Testis (tissue), 3 donors: ENCODE measurements around the gene PRKG1. TPM values are rescaled to one million over a fixed set of nuclear protein-coding genes. Genes with fewer than 3 reads are reported as not detected.
A peak's percentile ranks its signal among the peaks of the same experiment; 100 is the strongest.

Source experiments
- DNase-seq: peaks from one replicate; pipeline ENCODE4 v3.0.0-alpha.2; 2019
- H3K27ac ChIP-seq, 2 donors: fragments of 200-600 bp; sonication (generic); one replicate each; pipeline ENCODE4 v1.5.1; 2019
- H3K27me3 ChIP-seq: fragments of 200-600 bp; sonication (generic); one replicate; pipeline ENCODE4 v1.5.1; 2019
- H3K36me3 ChIP-seq: fragments of 200-600 bp; sonication (generic); one replicate; pipeline ENCODE4 v1.5.1; 2017; ENCODE audit warnings: low read depth; ENCODE audit errors: missing control alignments
- H3K4me1 ChIP-seq: fragments of 200-600 bp; sonication (generic); one replicate; pipeline ENCODE4 v1.5.1; 2019
- H3K4me3 ChIP-seq, 2 donors: fragments of 200-600 bp; sonication (generic); one replicate each; pipeline ENCODE4 v1.5.1; 2017 to 2019
- H3K9me3 ChIP-seq: fragments of 200-600 bp; sonication (generic); one replicate; pipeline ENCODE4 v1.5.1; 2017
- POLR2A ChIP-seq: fragments of 450-650 bp; IDR thresholded peaks from one replicate; pipeline ENCODE4 v1.6.1; 2017; ENCODE audit warnings: antibody characterized with exemption, mild to moderate bottlenecking, moderate library complexity
- whole genome bisulfite sequencing, 2 donors: methylation state at CpG; one replicate each; pipeline ENCODE4 v1.1.5; 2018; 5-methylcytosine and 5-hydroxymethylcytosine counted together
- intact Hi-C: fragments of 100-400 bp; cut with DNase I; formaldehyde crosslinking; loops from one replicate; pipeline ENCODE4 v1.15.1; 2023; ENCODE audit warnings: low total_unique reads
- polyA plus RNA-seq: library from polyadenylated mRNA; stranded (reverse); fragments of 350-450 nt; fragmentation: Illumina TruSeq; extraction: RNeasy Lipid Tissue Mini Kit (QIAGEN cat#74804); gene quantifications from one replicate; pipeline ENCODE4 v1.2.3, GENCODE V29; 2014; ENCODE audit warnings: low read depth, low replicate concordance; ENCODE audit not compliant: insufficient read depth
- total RNA-seq, 2 donors: library from RNA; depleted of rRNA; stranded (reverse); fragments of >200 nt; gene quantifications; one replicate each; pipeline ENCODE4 v1.2.3, GENCODE V29; 2016
- TF ChIP-seq, protein P1 (sequence below), 3 experiments: fragments of 450-650 bp in 2 of 3; fragments of 200-600 bp in 1 of 3; sonication (generic) in 1 of 3; IDR thresholded peaks; one replicate each; pipeline ENCODE4 v1.5.1; 2016 to 2019; ENCODE audit warnings: antibody characterized with exemption in 3 of 3, mild to moderate bottlenecking in 2 of 3, moderate library complexity in 1 of 3

The PRKG1 gene
- total and polyA plus RNA-seq, 3 donors from 2014 or later: 6.3 to 15.3 (median 12.5) TPM

GRCh38 chr10:52313256-52313932, 1239.1 kb downstream of the PRKG1 start:
- peak overlapping the region in 1 of 2 donors; percentile 57 for H3K4me3 ChIP-seq
- H3K27me3 ChIP-seq: no peaks in the 10 kb centered on the region
- 9% methylated on average over 26 of the region's 26 CpGs for WGBS, 2 donors
- no peak overlapping the region for H3K27ac ChIP-seq
- H3K4me1 ChIP-seq: peaks cover 10% of the 10 kb centered on the region
- H3K36me3 ChIP-seq: no peaks in the 10 kb centered on the region
- DNase-seq: no peak
- TF ChIP-seq, protein P1, sequence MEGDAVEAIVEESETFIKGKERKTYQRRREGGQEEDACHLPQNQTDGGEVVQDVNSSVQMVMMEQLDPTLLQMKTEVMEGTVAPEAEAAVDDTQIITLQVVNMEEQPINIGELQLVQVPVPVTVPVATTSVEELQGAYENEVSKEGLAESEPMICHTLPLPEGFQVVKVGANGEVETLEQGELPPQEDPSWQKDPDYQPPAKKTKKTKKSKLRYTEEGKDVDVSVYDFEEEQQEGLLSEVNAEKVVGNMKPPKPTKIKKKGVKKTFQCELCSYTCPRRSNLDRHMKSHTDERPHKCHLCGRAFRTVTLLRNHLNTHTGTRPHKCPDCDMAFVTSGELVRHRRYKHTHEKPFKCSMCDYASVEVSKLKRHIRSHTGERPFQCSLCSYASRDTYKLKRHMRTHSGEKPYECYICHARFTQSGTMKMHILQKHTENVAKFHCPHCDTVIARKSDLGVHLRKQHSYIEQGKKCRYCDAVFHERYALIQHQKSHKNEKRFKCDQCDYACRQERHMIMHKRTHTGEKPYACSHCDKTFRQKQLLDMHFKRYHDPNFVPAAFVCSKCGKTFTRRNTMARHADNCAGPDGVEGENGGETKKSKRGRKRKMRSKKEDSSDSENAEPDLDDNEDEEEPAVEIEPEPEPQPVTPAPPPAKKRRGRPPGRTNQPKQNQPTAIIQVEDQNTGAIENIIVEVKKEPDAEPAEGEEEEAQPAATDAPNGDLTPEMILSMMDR (IDR thresholded peaks at IDR 0.05): no peak
- no peak for TF ChIP-seq POLR2A
- no peaks in the 10 kb centered on the region for H3K9me3 ChIP-seq
- intact Hi-C loops: loop anchor here (10.0 kb wide), 1 partner anchor 171 kb away; no protein-coding TSS in a partner anchor

- no peak for TF ChIP-seq POLR2A
- TF ChIP-seq, protein P1 (IDR thresholded peaks at IDR 0.05): peak; percentile 10 to 65 (median 30)
- intact Hi-C loops: loop anchor here (10.0 kb wide), 1 partner anchor 171 kb away; no protein-coding TSS in a partner anchor
- peak; percentile 77 for DNase-seq
- whole genome bisulfite sequencing, 2 donors: 0 to 1% methylated on average over 23 to 55 of the region's 55 CpGs
- Histone ChIP-seq H3K36me3 (no peaks in the 10 kb centered on the region), H3K27ac (no peak within 1 kb of the TSS), H3K4me3 (peak within 1 kb of the TSS; percentile 40 to 57), H3K27me3 (no peaks in the 10 kb centered on the region), H3K4me1 (peaks cover 10% of the 10 kb centered on the region), H3K9me3 (no peaks in the 10 kb centered on the region)
Measured at GRCh38 chr10:52313933-52314821, 1239.9 kb downstream of the PRKG1 start, which contains the start of gene DKK1. Gene DKK1, plus strand, starts transcription at chr10:52314281. Its CDS starts 154 bp downstream, at chr10:52314435.

- no peak overlapping the region for H3K27ac ChIP-seq
- H3K9me3 ChIP-seq: no peaks in the 10 kb centered on the region
- WGBS, 2 donors: 10 to 20% methylated on average over 15 to 36 of the region's 36 CpGs
- no peaks in the 10 kb centered on the region for H3K27me3 ChIP-seq
- peak overlapping the region; percentile 40 to 57 for H3K4me3 ChIP-seq
- TF ChIP-seq POLR2A: no peak
- DNase-seq: no peak
- no peaks in the 10 kb centered on the region for H3K36me3 ChIP-seq
- intact Hi-C loops: loop anchor here (10.0 kb wide), 1 partner anchor 170 kb away; no protein-coding TSS in a partner anchor
- H3K4me1 ChIP-seq: peaks cover 10% of the 10 kb centered on the region
Measured at GRCh38 chr10:52314822-52315552, 1240.7 kb downstream of the PRKG1 start.

GRCh38 chr10:52316001-52316400, 1241.7 kb downstream of the PRKG1 start:
- intact Hi-C loops: loop anchor here (10.0 kb wide), 1 partner anchor 169 kb away; no protein-coding TSS in a partner anchor
- Histone ChIP-seq H3K4me3 (no peak overlapping the region), H3K4me1 (peaks cover 10% of the 10 kb centered on the region), H3K27ac (no peak overlapping the region), H3K36me3 (no peaks in the 10 kb centered on the region), H3K9me3 (no peaks in the 10 kb centered on the region), H3K27me3 (no peaks in the 10 kb centered on the region)
- DNase-seq: no peak
- 82 to 85% methylated on average over 1 of the region's 1 CpG for WGBS, 2 donors
- TF ChIP-seq, protein P1 (IDR thresholded peaks at IDR 0.05): no peak
- no peak for TF ChIP-seq POLR2A
